GM12878 (cell line): ENCODE results near the gene COMT. TPM values are rescaled to one million over a fixed set of nuclear protein-coding genes. Genes with fewer than 3 reads are reported as not detected.
A peak's percentile ranks its signal among the peaks of the same experiment; 100 is the strongest.

Experiments
- ATAC-seq: fragments of 200-7000 bp; cut with Tn5 transposase; 3 replicates; pipeline ENCODE4 v1.9.1; 2020; ENCODE audit warnings: mild to moderate bottlenecking, moderate library complexity
- BruUV-seq: library from RNA; stranded (reverse); fragments of 400-500 nt; replicated peaks from 2 replicates; lab custom pipeline; 2021; lab: Mats Ljungman, UMichigan
- CTCF ChIA-PET: fragments of 300-600 bp; sonication (Branson Sonifier 250); formaldehyde crosslinking; extraction: SDS; loops from one replicate; lab custom pipeline; 2021; ENCODE audit warnings: inconsistent platforms; lab: Yijun Ruan, JAX
- POLR2A ChIA-PET: fragments of 350-600 bp; formaldehyde crosslinking; extraction: SDS; loops from one replicate; lab custom pipeline; 2021; ENCODE audit warnings: inconsistent platforms; lab: Charles Lee
- RAD21 ChIA-PET: fragments of 300-600 bp; sonication (Branson Sonifier 250); formaldehyde crosslinking; loops from one replicate; lab custom pipeline; 2023; ENCODE audit warnings: antibody characterized with exemption; ENCODE audit not compliant: unreplicated experiment; lab: Charles Lee
- SMC1A ChIA-PET: fragments of 300-600 bp; sonication (Branson Sonifier 250); formaldehyde crosslinking; loops from one replicate; lab custom pipeline; 2023; ENCODE audit not compliant: unreplicated experiment, uncharacterized antibody; lab: Charles Lee
- DNase-seq: peaks from one replicate; pipeline ENCODE4 v3.0.0-alpha.2; 2011; ENCODE audit warnings: low read depth, low spot score
- FAIRE-seq: peaks from 3 replicates; lab custom pipeline; 2011; peaks lifted over from hg19 to GRCh38; lab: Jason Lieb, UNC
- H2AFZ ChIP-seq: 2 replicates; pipeline ENCODE4 v1.6.0; 2011; ENCODE audit warnings: low read depth, low read length, control low read depth; ENCODE audit not compliant: control insufficient read depth
- H3K27ac ChIP-seq: 2 replicates; pipeline ENCODE4 v1.5.1; 2011; ENCODE audit warnings: control low read depth; ENCODE audit not compliant: control insufficient read depth, insufficient read depth
- H3K27me3 ChIP-seq, 2 experiments: replicated peaks in 1 of 2; 2 replicates each; pipeline versions ENCODE4 v1.6.0 to v1.6.1; 2011; ENCODE audit warnings: low read length in 1 of 2; ENCODE audit not compliant: control insufficient read depth in 2 of 2, insufficient read depth in 2 of 2
- H3K36me3 ChIP-seq, 2 experiments: 2 replicates each; pipeline ENCODE4 v1.5.1; 2011; ENCODE audit warnings: low read length in 1 of 2; ENCODE audit not compliant: control insufficient read depth in 2 of 2, insufficient read depth in 2 of 2
- H3K4me1 ChIP-seq: 2 replicates; pipeline ENCODE4 v1.6.1; 2011; ENCODE audit warnings: mild to moderate bottlenecking, low read length, moderate library complexity, mixed read lengths; ENCODE audit not compliant: control insufficient read depth, insufficient read depth
- H3K4me2 ChIP-seq: 2 replicates; pipeline ENCODE4 v1.6.0; 2011; ENCODE audit warnings: control low read depth; ENCODE audit not compliant: control insufficient read depth, insufficient read depth
- H3K4me3 ChIP-seq: fragments of 200-600 bp; sonication (generic); 2 replicates; pipeline ENCODE4 v1.5.1; 2016
- H3K79me2 ChIP-seq: 2 replicates; pipeline ENCODE4 v1.6.0; 2011; ENCODE audit warnings: low read length; ENCODE audit not compliant: control insufficient read depth, insufficient read depth
- H3K9ac ChIP-seq: 2 replicates; pipeline ENCODE4 v1.8.0; 2011; ENCODE audit warnings: low read length, control low read depth, mixed read lengths; ENCODE audit not compliant: control insufficient read depth, insufficient read depth
- H3K9me3 ChIP-seq: replicated peaks from 3 replicates; pipeline ENCODE4 v1.5.1; 2011; ENCODE audit warnings: mild to moderate bottlenecking, low read length; ENCODE audit not compliant: control insufficient read depth, insufficient read depth
- H4K20me1 ChIP-seq: 2 replicates; pipeline ENCODE4 v1.6.0; 2011; ENCODE audit not compliant: control insufficient read depth, insufficient read depth
- BACH1 ChIP-seq: fragments of 450-650 bp; IDR thresholded peaks from 2 replicates; pipeline ENCODE4 v1.6.1; 2017; ENCODE audit warnings: mild to moderate bottlenecking, borderline replicate concordance
- EGR1 ChIP-seq, 2 experiments: IDR thresholded peaks; 1 replicate in 1 of 2; 2 replicates in 1 of 2; pipeline ENCODE4 v1.6.1; 2011 to 2012; ENCODE audit warnings: low read depth in 2 of 2, low read length in 2 of 2, borderline replicate concordance in 1 of 2, mild to moderate bottlenecking in 1 of 2, moderate library complexity in 1 of 2
- LARP7 ChIP-seq: fragments of 450-650 bp; IDR thresholded peaks from 2 replicates; pipeline ENCODE4 v1.6.1; 2017; ENCODE audit warnings: mild to moderate bottlenecking
- SUZ12 ChIP-seq: fragments of 200-600 bp; sonication (generic); IDR thresholded peaks from one replicate; pipeline ENCODE4 v1.6.1; 2018; ENCODE audit warnings: antibody characterized with exemption, mild to moderate bottlenecking; ENCODE audit not compliant: unreplicated experiment
- TBL1XR1 ChIP-seq: IDR thresholded peaks from 2 replicates; pipeline ENCODE4 v1.6.1; 2012; ENCODE audit warnings: low read depth, low read length, improper control_type of control experiment
- ZBED1 ChIP-seq: IDR thresholded peaks from 2 replicates; pipeline ENCODE4 v1.6.1; 2016; ENCODE audit warnings: borderline replicate concordance
- WGBS: methylation state at CpG from one replicate; pipeline ENCODE4 v1.1.6; 2016; ENCODE audit warnings: low lambda C conversion rate; ENCODE audit not compliant: insufficient replicate concordance, insufficient coverage; ENCODE audit errors: missing lambda C conversion rate; 5-methylcytosine and 5-hydroxymethylcytosine counted together
- in situ Hi-C: fragments of 300-500 bp; cut with MboI; formaldehyde crosslinking; loops from 9 replicates; pipeline ENCODE4 v1.14.3; 2018; ENCODE audit warnings: mixed read lengths
- intact Hi-C: fragments of 100-400 bp; cut with micrococcal nuclease; formaldehyde crosslinking; loops from one replicate; pipeline ENCODE4 v1.14.2; 2022; ENCODE audit not compliant: unreplicated experiment
- polyA plus RNA-seq, 11 experiments: library from polyadenylated mRNA; depleted of rRNA in 4 of 11; unstranded in 6 of 11; stranded (reverse) in 5 of 11; fragments of >200 nt; fragmentation: Nextera tagmentation in 4 of 11; fragmentation: Illumina TruSeq in 1 of 11; extraction: Ambion mirVana in 4 of 11; extraction: Trizol in 1 of 11; gene quantifications; 1 replicate in 1 of 11; 2 replicates in 10 of 11; pipeline versions ENCODE4 v1.2.1 to v1.2.3, GENCODE V29; 2011 to 2016; ENCODE audit warnings: inconsistent platforms in 2 of 11, missing spikeins in 2 of 11, low read depth in 1 of 11
- total RNA-seq, 4 experiments: library from RNA; depleted of rRNA in 3 of 4; stranded (reverse); fragments of >200 nt in 3 of 4; fragmentation: Illumina TruSeq in 1 of 4; extraction: Trizol in 1 of 4; gene quantifications; 2 replicates each; pipeline versions ENCODE4 v1.2.1 to v1.2.3, GENCODE V29; 2013 to 2021

Gene COMT
- total and polyA plus RNA-seq, 10 of the 15 experiments (the other 5 are each of a cell fraction or from before 2014, with no cell fraction given), result 4.5 to 152 (median 66.1) TPM

GRCh38 chr22:19986410-19987341 is 45.1 kb downstream of the COMT start:
- DNase-seq, result no peak
- Histone ChIP-seq H3K4me3 (peak overlapping the region; percentile 60; the same call in 1 of the 2 replicates), H4K20me1 (no peaks in the 10 kb centered on the region), H3K9me3 (no peaks in the 10 kb centered on the region), H3K27me3 (peaks cover 0 to 2% of the 10 kb centered on the region in 2 experiments; a peak in 1 of 4 replicates), H3K36me3 (no peaks in the 10 kb centered on the region), H3K4me2 (peak overlapping the region; percentile 93), H3K27ac (no peak overlapping the region), H2AFZ (peak overlapping the region; percentile 81), H3K9ac (no peak overlapping the region; the same call in 1 of the 2 replicates), H3K79me2 (no peaks in the 10 kb centered on the region), H3K4me1 (no peaks in the 10 kb centered on the region)
- TF ChIP-seq LARP7 (peak; percentile 19; the same call in 1 of the 2 replicates), SUZ12 (no peak), EGR1 (IDR thresholded peaks at IDR 0.05; ENCODE audit: borderline replicate concordance in 1 of 2, low read depth in 2 of 2, low read length in 2 of 2) (peak in 1 of 2 experiments; percentile 93; a peak in 2 of 3 replicates), TBL1XR1 (no peak), ZBED1 (no peak), BACH1 (no peak)
- FAIRE-seq, result no peak
- CTCF ChIA-PET, result no interaction called here
- SMC1A ChIA-PET, result no interaction called here
- POLR2A ChIA-PET, result no interaction called here
- intact Hi-C loops, result no loop called here
- peak; percentile 95 for ATAC-seq
- 28% methylated on average over 44 of the region's 76 CpGs for WGBS
- in situ Hi-C loops, result no loop called here
- no TSS peak for BruUV-seq
- RAD21 ChIA-PET, result interaction anchor here (1.4 kb wide), 1 partner anchor 27 kb away, joined by 3 read pairs; no protein-coding TSS in a partner anchor
